Glutamatergic neuron (in vitro differentiated cells): ENCODE results near the gene OR14K1. TPM values are rescaled to one million over a fixed set of nuclear protein-coding genes. Genes with fewer than 3 reads are reported as not detected.
"Not testable (repeated sequence)": the region's sequence is repeated elsewhere in the genome, so short reads cannot be mapped to it uniquely, and the experiment has no call there.

ENCODE experiments used
- DNase-seq: peaks from one replicate; pipeline ENCODE4 v3.0.0; 2022
- H3K27ac Mint-ChIP-seq: one replicate; pipeline ENCODE4 v1.8.0; 2020; ENCODE audit warnings: mild to moderate bottlenecking, mixed read lengths, inconsistent platforms; ENCODE audit not compliant: unreplicated experiment
- H3K27me3 Mint-ChIP-seq: one replicate; pipeline ENCODE4 v1.8.0; 2020; ENCODE audit warnings: mild to moderate bottlenecking, moderate library complexity, mixed read lengths, inconsistent platforms; ENCODE audit not compliant: unreplicated experiment
- H3K36me3 Mint-ChIP-seq: one replicate; pipeline ENCODE4 v1.8.0; 2020; ENCODE audit warnings: mild to moderate bottlenecking, mixed read lengths, inconsistent platforms; ENCODE audit not compliant: unreplicated experiment
- H3K4me1 Mint-ChIP-seq: one replicate; pipeline ENCODE4 v1.8.0; 2020; ENCODE audit warnings: mild to moderate bottlenecking, low read depth, mixed read lengths, inconsistent platforms; ENCODE audit not compliant: unreplicated experiment
- H3K4me3 Mint-ChIP-seq: one replicate; pipeline ENCODE4 v1.8.0; 2020; ENCODE audit warnings: mild to moderate bottlenecking, mixed read lengths, inconsistent platforms; ENCODE audit not compliant: unreplicated experiment
- H3K9me3 Mint-ChIP-seq: one replicate; pipeline ENCODE4 v1.8.0; 2020; ENCODE audit warnings: mild to moderate bottlenecking, moderate library complexity, mixed read lengths, inconsistent platforms; ENCODE audit not compliant: unreplicated experiment
- CTCF ChIP-seq: fragments of 200-600 bp; sonication (generic); IDR thresholded peaks from one replicate; pipeline ENCODE4 v1.5.0; 2021; ENCODE audit not compliant: partially characterized antibody, unreplicated experiment
- total RNA-seq: library from RNA; stranded (reverse); fragmentation: NEBNext Ultra II Directional; extraction: Animal tissue kit (Norgen Biotek cat#: 25700); gene quantifications from one replicate; pipeline ENCODE4 v1.2.1, GENCODE V29; 2021; ENCODE audit not compliant: unreplicated experiment

The OR14K1 gene
- total RNA-seq, 1 donor from 2014 or later: not detected

GRCh38 chr1:247747616-247748015 lies 9.2 kb downstream of the OR14K1 start:
- Mint-ChIP-seq H3K4me3 (no peak overlapping the region), H3K9me3 (peaks cover 3% of the 10 kb centered on the region), H3K27me3 (no peaks in the 10 kb centered on the region), H3K36me3 (peaks cover 7% of the 10 kb centered on the region), H3K4me1 (no peaks in the 10 kb centered on the region), H3K27ac (no peak overlapping the region)
- no peak for DNase-seq
- TF ChIP-seq CTCF: no peak

- no peak within 1 kb of the TSS for H3K4me3 Mint-ChIP-seq
- H3K9me3 Mint-ChIP-seq: peaks cover 3% of the 10 kb centered on the region
- H3K27me3 Mint-ChIP-seq: no peaks in the 10 kb centered on the region
- no peak for DNase-seq
- peaks cover 7% of the 10 kb centered on the region for H3K36me3 Mint-ChIP-seq
- no peaks in the 10 kb centered on the region for H3K4me1 Mint-ChIP-seq
- no peak within 1 kb of the TSS for H3K27ac Mint-ChIP-seq
- no peak for TF ChIP-seq CTCF
Measured at GRCh38 chr1:247748041-247748440, 9.6 kb downstream of the OR14K1 start, which contains the start of gene OR14A2. Gene OR14A2 (minus strand): TSS chr1:247748141.

- no peak for TF ChIP-seq CTCF
- H3K36me3 Mint-ChIP-seq: peaks cover 7% of the 10 kb centered on the region
- H3K4me1 Mint-ChIP-seq: no peaks in the 10 kb centered on the region
- no peak for DNase-seq
- H3K9me3 Mint-ChIP-seq: peaks cover 3% of the 10 kb centered on the region
- H3K4me3 Mint-ChIP-seq: no peak overlapping the region
- H3K27ac Mint-ChIP-seq: no peak overlapping the region
- H3K27me3 Mint-ChIP-seq: no peaks in the 10 kb centered on the region
Measured at GRCh38 chr1:247749870-247750269, 11.5 kb downstream of the OR14K1 start.

- not testable (repeated sequence) for H3K27ac Mint-ChIP-seq, H3K9me3 Mint-ChIP-seq, H3K36me3 Mint-ChIP-seq, H3K27me3 Mint-ChIP-seq, H3K4me1 Mint-ChIP-seq, H3K4me3 Mint-ChIP-seq, DNase-seq
Measured at GRCh38 chr1:247754311-247754710, 15.9 kb downstream of the OR14K1 start.

GRCh38 chr1:247760456-247760855 lies 22.0 kb downstream of the OR14K1 start, which contains the start of gene OR1C1:
Gene OR1C1 (minus strand): TSS chr1:247760556. CDS start chr1:247758406, 2,150 bp downstream.
- TF ChIP-seq CTCF: no peak
- H3K27ac Mint-ChIP-seq: no peak within 1 kb of the TSS
- H3K4me1 Mint-ChIP-seq: no peaks in the 10 kb centered on the region
- peaks cover 3% of the 10 kb centered on the region for H3K27me3 Mint-ChIP-seq
- H3K4me3 Mint-ChIP-seq: no peak within 1 kb of the TSS
- no peaks in the 10 kb centered on the region for H3K36me3 Mint-ChIP-seq
- DNase-seq: no peak
- no peaks in the 10 kb centered on the region for H3K9me3 Mint-ChIP-seq
